Dendritic cell treated with granulocyte-macrophage colony-stimulating factor and Interleukin-4, amounts not matched to agents 40 ng/mL and 50 ng/mL, for 4 days (primary cell): Measurements from ENCODE around the gene ALG6.

ENCODE experiments used
- H3K27ac Mint-ChIP-seq: one replicate; pipeline ENCODE4 v1.8.0; 2022; ENCODE audit warnings: mild to moderate bottlenecking, mixed read lengths
- H3K27me3 Mint-ChIP-seq: one replicate; pipeline ENCODE4 v1.8.0; 2022; ENCODE audit warnings: mild to moderate bottlenecking, mixed read lengths
- H3K36me3 Mint-ChIP-seq: one replicate; pipeline ENCODE4 v1.8.0; 2022; ENCODE audit warnings: low read depth, mixed read lengths
- H3K4me1 Mint-ChIP-seq: one replicate; pipeline ENCODE4 v1.8.0; 2022; ENCODE audit warnings: low read depth, mixed read lengths
- H3K4me3 Mint-ChIP-seq: one replicate; pipeline ENCODE4 v1.8.0; 2022; ENCODE audit warnings: mild to moderate bottlenecking, moderate library complexity, mixed read lengths
- H3K9me3 Mint-ChIP-seq: one replicate; pipeline ENCODE4 v1.8.0; 2022; ENCODE audit warnings: mixed read lengths
- intact Hi-C: fragments of 100-400 bp; cut with micrococcal nuclease; formaldehyde crosslinking; loops from one replicate; pipeline ENCODE4 v1.15.0; 2022

The ALG6 gene

GRCh38 chr1:63324779-63325119 lies 42.7 kb upstream of the ALG6 start:
- Mint-ChIP-seq H3K27me3 (peaks cover 83% of the 10 kb centered on the region), H3K4me1 (peaks cover 52% of the 10 kb centered on the region), H3K4me3 (no peak overlapping the region), H3K27ac (no peak overlapping the region), H3K9me3 (no peaks in the 10 kb centered on the region), H3K36me3 (no peaks in the 10 kb centered on the region)
- intact Hi-C loops: loop anchor here (5.0 kb wide), 2 partner anchors 43 to 213 kb away; partner anchors contain the start of gene ALG6

DNA sequence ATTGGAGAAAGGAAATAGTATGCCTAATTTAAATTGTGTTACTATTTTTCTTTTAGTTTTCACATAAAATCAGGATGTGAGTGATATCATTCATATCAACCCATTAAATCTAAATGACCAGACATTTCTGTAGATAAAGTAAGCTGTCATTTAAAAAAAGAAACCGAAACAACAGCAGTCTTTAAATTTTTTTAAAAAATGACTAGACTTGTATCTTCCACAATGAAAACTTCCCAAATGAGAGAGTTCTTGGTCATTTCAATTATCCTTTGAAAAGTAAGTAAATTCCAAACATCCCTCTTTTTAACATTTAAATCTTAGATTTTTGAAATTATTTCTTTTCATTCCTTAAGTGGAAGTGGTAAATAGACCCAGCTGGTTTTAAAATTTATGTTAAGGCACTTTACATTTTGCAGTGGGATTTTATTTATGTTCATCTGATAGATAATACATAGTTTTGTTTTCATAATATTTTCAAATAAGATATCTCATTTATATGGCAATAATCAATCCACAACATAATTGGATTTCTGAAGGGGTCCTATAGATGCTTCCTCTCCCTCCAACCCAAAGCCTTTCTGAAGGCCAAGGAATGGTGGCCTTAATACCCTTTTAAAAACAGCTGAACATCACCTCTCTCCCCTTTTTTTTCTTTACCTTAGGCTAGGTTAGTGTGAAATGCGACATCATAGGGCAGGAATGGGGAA lies 42.0 kb upstream of the ALG6 start:
- Mint-ChIP-seq H3K27me3 (peaks cover 83% of the 10 kb centered on the region), H3K27ac (no peak overlapping the region), H3K36me3 (no peaks in the 10 kb centered on the region), H3K4me3 (no peak overlapping the region), H3K9me3 (no peaks in the 10 kb centered on the region), H3K4me1 (peaks cover 52% of the 10 kb centered on the region)
- intact Hi-C loops: loop anchor here (5.0 kb wide), 1 partner anchor 212 kb away; no protein-coding TSS in a partner anchor

DNA sequence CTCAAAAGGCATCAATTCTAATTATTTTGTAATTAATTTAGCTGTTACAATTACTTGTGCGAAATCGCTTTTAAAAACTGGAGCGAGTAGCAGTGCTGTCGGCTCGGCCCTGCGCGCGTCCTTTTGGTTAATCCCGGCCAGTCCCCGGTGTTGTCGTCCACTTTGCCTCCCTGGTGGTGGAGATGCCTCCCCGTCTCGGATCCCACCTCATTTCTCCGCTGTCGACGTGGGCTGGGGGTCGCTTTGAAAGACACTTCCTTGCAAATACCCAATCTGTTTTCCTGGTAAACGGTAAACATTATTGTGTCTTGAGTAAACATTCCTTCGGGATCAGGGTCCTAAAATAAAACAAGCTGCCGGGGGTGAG lies 41.3 kb upstream of the ALG6 start:
- Mint-ChIP-seq H3K9me3 (no peaks in the 10 kb centered on the region), H3K27me3 (peaks cover 84% of the 10 kb centered on the region), H3K4me3 (no peak overlapping the region), H3K36me3 (no peaks in the 10 kb centered on the region), H3K4me1 (peaks cover 49% of the 10 kb centered on the region), H3K27ac (no peak overlapping the region)
- intact Hi-C loops: loop anchor here (2.0 to 5.0 kb wide), 2 partner anchors 197 to 211 kb away; partner anchors contain the start of genes EFCAB7 and ITGB3BP

DNA sequence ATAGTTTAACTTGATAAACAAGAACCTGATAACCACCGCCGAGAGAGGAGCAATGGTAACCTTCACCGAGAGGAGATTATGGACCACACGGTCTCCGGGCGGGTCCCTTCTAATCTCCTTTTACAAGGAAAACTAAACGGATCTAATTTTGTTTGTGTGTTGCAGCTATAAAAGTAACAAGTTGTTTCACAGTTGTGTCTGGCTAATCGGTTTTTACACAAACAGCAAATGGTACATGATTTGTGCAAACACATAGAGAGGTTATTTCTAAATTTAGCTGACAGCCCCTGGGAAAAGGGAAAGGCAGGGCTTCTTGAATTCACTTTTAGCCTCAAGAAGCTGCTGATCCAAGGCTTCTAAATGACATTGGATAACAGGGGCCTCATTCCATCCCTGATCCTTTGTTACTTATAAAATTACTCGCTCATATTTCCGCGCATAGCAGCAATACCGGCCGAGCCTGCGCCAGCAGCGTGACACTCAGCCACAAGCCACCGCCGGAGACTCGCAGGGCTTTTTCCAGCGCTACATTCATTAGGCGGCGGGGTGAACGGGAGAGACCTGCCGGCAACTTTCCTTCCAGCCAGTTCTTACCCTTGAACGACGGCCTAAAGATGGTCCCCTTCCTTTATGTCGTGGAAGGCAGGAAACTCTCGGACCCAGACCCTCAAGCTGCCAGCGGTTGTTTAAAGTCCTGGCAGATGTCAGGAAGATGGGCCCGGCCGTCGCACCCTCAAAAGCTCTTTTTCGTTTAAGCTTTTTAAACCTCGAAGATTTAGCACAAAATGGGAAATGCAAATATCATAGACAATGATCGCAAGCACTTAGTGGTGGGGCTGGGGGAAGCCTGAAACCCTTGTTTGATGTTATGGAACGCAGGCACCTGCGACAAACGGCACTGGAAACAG lies 40.7 kb upstream of the ALG6 start:
- no peaks in the 10 kb centered on the region for H3K9me3 Mint-ChIP-seq

DNA sequence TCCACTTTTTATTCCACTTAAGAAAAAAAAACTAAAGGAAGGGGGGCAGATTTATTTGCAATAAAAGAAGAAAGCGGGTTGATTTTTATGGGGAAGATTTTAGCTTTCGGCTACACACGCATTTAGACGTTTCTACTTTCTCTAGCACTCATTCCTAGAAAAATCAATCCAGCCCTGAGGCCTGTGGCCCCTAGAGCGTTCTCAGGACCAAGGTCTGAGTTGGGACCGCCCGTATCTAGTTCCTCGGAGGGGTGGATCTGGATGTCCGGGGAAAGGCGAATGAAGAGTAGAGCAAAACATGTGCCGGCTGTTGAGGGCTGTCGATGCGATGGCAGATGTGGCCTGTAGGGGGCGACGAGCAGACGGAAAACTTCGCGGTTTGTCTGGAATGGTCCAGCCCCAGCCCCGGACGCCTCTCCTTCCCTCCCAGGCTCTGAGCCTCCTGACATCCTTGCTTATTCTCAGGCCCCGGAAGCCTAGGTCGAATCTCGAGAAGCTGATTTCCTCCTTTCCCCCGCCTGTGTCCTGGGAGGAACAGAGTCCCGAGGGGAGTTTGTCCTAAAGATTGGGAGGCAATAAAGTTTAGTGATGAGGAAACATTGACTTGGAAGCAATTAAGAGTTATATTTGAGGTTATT lies 39.9 kb upstream of the ALG6 start:
- Mint-ChIP-seq H3K9me3 (no peaks in the 10 kb centered on the region), H3K36me3 (no peaks in the 10 kb centered on the region), H3K4me3 (no peak overlapping the region), H3K4me1 (peaks cover 40% of the 10 kb centered on the region), H3K27ac (no peak overlapping the region), H3K27me3 (peaks cover 81% of the 10 kb centered on the region)
- intact Hi-C loops: loop anchor here (2.0 to 5.0 kb wide), 2 partner anchors 195 to 210 kb away; partner anchors contain the start of genes EFCAB7 and ITGB3BP

More for the DNA sequence above, 40.7 kb upstream of the ALG6 start:
- Mint-ChIP-seq H3K4me3 (no peak overlapping the region), H3K27me3 (peaks cover 82% of the 10 kb centered on the region), H3K4me1 (peaks cover 42% of the 10 kb centered on the region), H3K36me3 (no peaks in the 10 kb centered on the region), H3K27ac (no peak overlapping the region)
- intact Hi-C loops: loop anchor here (2.0 to 5.0 kb wide), 2 partner anchors 196 to 211 kb away; partner anchors contain the start of genes EFCAB7 and ITGB3BP

GRCh38 chr1:63328122-63328521 lies 39.3 kb upstream of the ALG6 start:
- no peak overlapping the region for H3K4me3 Mint-ChIP-seq
- H3K27ac Mint-ChIP-seq: no peak overlapping the region
- H3K27me3 Mint-ChIP-seq: peaks cover 80% of the 10 kb centered on the region
- no peaks in the 10 kb centered on the region for H3K36me3 Mint-ChIP-seq
- H3K4me1 Mint-ChIP-seq: peaks cover 40% of the 10 kb centered on the region
- H3K9me3 Mint-ChIP-seq: no peaks in the 10 kb centered on the region
- intact Hi-C loops: loop anchor here (5.0 kb wide), 1 partner anchor 209 kb away; no protein-coding TSS in a partner anchor

GRCh38 chr1:63328781-63329180 lies 38.6 kb upstream of the ALG6 start:
- H3K4me3 Mint-ChIP-seq: no peak overlapping the region

GRCh38 chr1:63329621-63330330 lies 37.7 kb upstream of the ALG6 start:
- Mint-ChIP-seq H3K4me3 (peak overlapping the region; percentile 37), H3K4me1 (peaks cover 29% of the 10 kb centered on the region), H3K36me3 (no peaks in the 10 kb centered on the region), H3K27me3 (peaks cover 81% of the 10 kb centered on the region), H3K9me3 (no peaks in the 10 kb centered on the region), H3K27ac (no peak overlapping the region)
- intact Hi-C loops: loop anchor here (5.0 kb wide), 1 partner anchor 208 kb away; no protein-coding TSS in a partner anchor

More at GRCh38 chr1:63328781-63329180, 38.6 kb upstream of the ALG6 start:
- H3K27ac Mint-ChIP-seq: no peak overlapping the region
- no peaks in the 10 kb centered on the region for H3K9me3 Mint-ChIP-seq
- H3K27me3 Mint-ChIP-seq: peaks cover 81% of the 10 kb centered on the region
- intact Hi-C loops: loop anchor here (5.0 kb wide), 1 partner anchor 209 kb away; no protein-coding TSS in a partner anchor
- peaks cover 36% of the 10 kb centered on the region for H3K4me1 Mint-ChIP-seq
- no peaks in the 10 kb centered on the region for H3K36me3 Mint-ChIP-seq

DNA sequence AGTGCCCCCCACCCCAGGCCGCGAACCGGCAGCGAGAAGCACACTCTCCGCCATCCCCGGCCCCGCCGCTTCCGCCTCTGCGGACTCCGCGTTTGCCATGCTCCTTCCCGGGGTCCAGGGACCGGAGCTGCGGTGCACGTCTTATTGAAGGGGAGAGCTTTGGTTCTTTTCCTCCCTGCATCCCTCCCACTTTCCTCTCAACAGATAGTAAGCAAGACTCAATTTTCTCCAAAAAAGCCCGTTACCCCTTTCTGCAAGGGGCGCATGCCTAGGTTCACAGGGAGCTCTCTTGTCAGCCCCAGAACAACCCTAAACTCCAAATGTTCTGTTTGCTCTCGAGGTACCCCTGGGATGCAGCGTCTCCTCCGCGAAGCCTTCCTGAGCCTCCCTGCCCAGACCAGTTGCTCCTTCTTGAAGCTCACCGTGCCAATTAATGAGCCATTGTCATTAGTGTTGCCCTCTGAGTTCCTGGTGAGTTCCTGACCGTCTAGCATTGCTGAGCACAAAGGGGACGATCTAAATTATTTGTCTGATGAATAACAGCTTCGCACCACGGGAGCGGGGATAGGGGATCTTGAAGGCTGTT lies 37.0 kb upstream of the ALG6 start:
- peaks cover 88% of the 10 kb centered on the region for H3K27me3 Mint-ChIP-seq
- intact Hi-C loops: no loop called here

DNA sequence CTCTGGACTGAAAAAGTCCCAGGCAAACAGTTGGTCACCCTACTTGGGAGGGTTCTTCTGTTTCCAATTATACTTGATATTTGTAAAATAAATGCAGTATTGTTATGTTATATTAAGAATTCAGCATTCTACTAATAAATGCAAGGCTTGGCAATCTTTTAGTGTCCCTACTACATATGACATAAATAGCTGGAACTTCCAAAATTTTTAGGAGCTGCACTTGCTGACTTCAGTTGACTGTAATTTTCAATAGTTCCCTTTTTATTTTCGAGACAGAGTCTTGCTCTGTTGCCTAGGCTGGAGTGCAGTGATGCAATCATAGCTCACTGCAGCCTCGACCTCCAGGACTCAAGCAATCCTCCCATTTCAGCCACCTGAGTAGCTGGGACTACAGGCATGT lies 25.0 kb upstream of the ALG6 start:
- peaks cover 16% of the 10 kb centered on the region for H3K27me3 Mint-ChIP-seq
- intact Hi-C loops: no loop called here
- no peak overlapping the region for H3K4me3 Mint-ChIP-seq
- H3K27ac Mint-ChIP-seq: no peak overlapping the region
- H3K9me3 Mint-ChIP-seq: no peaks in the 10 kb centered on the region
- H3K36me3 Mint-ChIP-seq: no peaks in the 10 kb centered on the region
- H3K4me1 Mint-ChIP-seq: no peaks in the 10 kb centered on the region

More for the DNA sequence above, 37.0 kb upstream of the ALG6 start:
- Mint-ChIP-seq H3K27ac (no peak overlapping the region), H3K36me3 (no peaks in the 10 kb centered on the region), H3K4me3 (peak overlapping the region; percentile 32), H3K4me1 (peaks cover 29% of the 10 kb centered on the region), H3K9me3 (no peaks in the 10 kb centered on the region)

GRCh38 chr1:63343922-63344321 lies 23.5 kb upstream of the ALG6 start:
- Mint-ChIP-seq H3K27ac (no peak overlapping the region), H3K9me3 (no peaks in the 10 kb centered on the region), H3K27me3 (peaks cover 21% of the 10 kb centered on the region), H3K4me1 (no peaks in the 10 kb centered on the region), H3K36me3 (no peaks in the 10 kb centered on the region), H3K4me3 (no peak overlapping the region)
- intact Hi-C loops: no loop called here

DNA sequence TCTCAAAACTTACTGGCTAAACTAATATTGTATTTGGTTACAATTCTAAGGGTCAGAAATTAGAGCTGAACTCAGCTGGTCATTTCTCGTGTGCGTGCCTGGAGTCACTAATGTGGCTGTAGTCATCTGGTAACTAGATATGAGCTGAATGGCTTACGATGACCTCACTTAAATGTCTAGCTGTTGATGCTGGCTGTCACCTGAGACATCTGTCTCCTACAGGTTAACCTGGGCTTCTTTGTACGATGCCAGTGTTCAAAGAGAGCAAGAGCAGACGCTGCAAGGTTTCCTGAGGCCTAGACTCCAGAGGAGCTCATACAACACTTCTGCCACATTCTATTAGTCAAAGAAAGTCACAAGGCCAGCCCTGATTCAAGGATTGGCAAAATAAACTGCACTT lies 17.1 kb upstream of the ALG6 start:
- intact Hi-C loops: no loop called here
- Mint-ChIP-seq H3K36me3 (no peaks in the 10 kb centered on the region), H3K9me3 (no peaks in the 10 kb centered on the region), H3K4me1 (no peaks in the 10 kb centered on the region), H3K27me3 (peaks cover 31% of the 10 kb centered on the region), H3K27ac (no peak overlapping the region), H3K4me3 (no peak overlapping the region)

GRCh38 chr1:63352736-63353135 lies 14.7 kb upstream of the ALG6 start:
- Mint-ChIP-seq H3K9me3 (no peaks in the 10 kb centered on the region), H3K4me3 (no peak overlapping the region), H3K36me3 (no peaks in the 10 kb centered on the region), H3K27ac (no peak overlapping the region), H3K4me1 (no peaks in the 10 kb centered on the region), H3K27me3 (peaks cover 27% of the 10 kb centered on the region)
- intact Hi-C loops: no loop called here
